OCI-LY7 (cell line): ENCODE measurements around the gene DEAF1.

Experiments
- EZH2phosphoT487 ChIP-seq: fragments of 200-600 bp; sonication (generic); IDR thresholded peaks from 2 replicates; pipeline ENCODE4 v1.6.1; 2018; ENCODE audit warnings: low read depth, borderline replicate concordance, mild to moderate bottlenecking, mixed run types, antibody characterized with exemption, low read length, moderate library complexity, mixed read lengths
- TF ChIP-seq, protein P1 (sequence below): fragments of 200-600 bp; sonication (generic); conservative IDR thresholded peaks from 2 replicates; pipeline ENCODE4 v1.5.1; 2014; ENCODE audit warnings: mild to moderate bottlenecking, antibody characterized with exemption, low read length, moderate library complexity, mixed read lengths

- TF ChIP-seq, protein P1, sequence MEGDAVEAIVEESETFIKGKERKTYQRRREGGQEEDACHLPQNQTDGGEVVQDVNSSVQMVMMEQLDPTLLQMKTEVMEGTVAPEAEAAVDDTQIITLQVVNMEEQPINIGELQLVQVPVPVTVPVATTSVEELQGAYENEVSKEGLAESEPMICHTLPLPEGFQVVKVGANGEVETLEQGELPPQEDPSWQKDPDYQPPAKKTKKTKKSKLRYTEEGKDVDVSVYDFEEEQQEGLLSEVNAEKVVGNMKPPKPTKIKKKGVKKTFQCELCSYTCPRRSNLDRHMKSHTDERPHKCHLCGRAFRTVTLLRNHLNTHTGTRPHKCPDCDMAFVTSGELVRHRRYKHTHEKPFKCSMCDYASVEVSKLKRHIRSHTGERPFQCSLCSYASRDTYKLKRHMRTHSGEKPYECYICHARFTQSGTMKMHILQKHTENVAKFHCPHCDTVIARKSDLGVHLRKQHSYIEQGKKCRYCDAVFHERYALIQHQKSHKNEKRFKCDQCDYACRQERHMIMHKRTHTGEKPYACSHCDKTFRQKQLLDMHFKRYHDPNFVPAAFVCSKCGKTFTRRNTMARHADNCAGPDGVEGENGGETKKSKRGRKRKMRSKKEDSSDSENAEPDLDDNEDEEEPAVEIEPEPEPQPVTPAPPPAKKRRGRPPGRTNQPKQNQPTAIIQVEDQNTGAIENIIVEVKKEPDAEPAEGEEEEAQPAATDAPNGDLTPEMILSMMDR = no peak
- TF ChIP-seq EZH2phosphoT487 = no peak
Measured at GRCh38 chr11:614021-614622, 80.9 kb downstream of the DEAF1 start.
